Mammary epithelial cell (primary cell): ENCODE measurements around the gene TTC3.

Source experiments
- CTCF ChIP-seq, 2 donors: IDR thresholded peaks in 1 of 2; conservative IDR thresholded peaks in 1 of 2; 2 replicates each; pipeline ENCODE4 v1.5.1; 2011 to 2012; ENCODE audit warnings: inconsistent platforms in 2 of 2, low read length in 2 of 2, mild to moderate bottlenecking in 2 of 2, control low read depth in 1 of 2, low read depth in 1 of 2; ENCODE audit not compliant: insufficient read depth in 1 of 2; ENCODE audit errors: extremely low read depth in 1 of 2
- EZH2 ChIP-seq: IDR thresholded peaks from 2 replicates; pipeline ENCODE4 v1.6.1; 2012; ENCODE audit warnings: low read length, inconsistent platforms, borderline replicate concordance

- TF ChIP-seq CTCF (conservative IDR thresholded peaks at IDR 0.05 in 1 of 2, IDR thresholded peaks at IDR 0.05 in 1 of 2; ENCODE audit: extremely low read depth in 1 of 2, insufficient read depth in 1 of 2, low read depth in 1 of 2, low read length in 2 of 2), result no peak
- TF ChIP-seq EZH2, result no peak
These were observed 11.0 kb upstream of the TTC3 start for GRCh38 chr21:37061926-37062592.
